Epidermal melanocyte (primary cell): ENCODE results near the gene TRIM37.
"Not testable (repeated sequence)": the region's sequence is repeated elsewhere in the genome, so short reads cannot be mapped to it uniquely, and the experiment has no call there.

ENCODE experiments used
- DNase-seq: peaks from one replicate; pipeline ENCODE4 v3.0.0; 2011; ENCODE audit warnings: low spot score; ENCODE audit not compliant: insufficient read length

Gene TRIM37

DNA sequence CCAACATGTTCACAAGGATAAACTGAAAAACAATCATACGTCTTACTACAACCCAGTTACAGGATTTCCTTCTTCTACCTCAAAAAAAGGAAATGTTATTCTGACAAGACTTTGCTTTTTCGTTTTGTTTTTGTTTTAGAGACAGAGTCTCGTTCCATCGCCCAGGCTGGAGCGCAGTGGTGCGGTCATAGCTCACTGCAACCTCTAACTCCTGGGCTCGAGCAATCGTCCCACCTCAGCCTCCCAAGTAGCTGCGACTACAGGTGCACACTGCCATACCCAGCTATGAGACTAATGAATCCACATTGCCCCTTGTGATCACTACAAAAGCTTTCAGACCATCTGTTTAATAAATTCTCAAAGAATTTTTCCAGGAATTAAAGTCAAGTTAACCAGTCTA, 8.8 kb upstream of the TRIM37 start:
- no peak for DNase-seq

DNA sequence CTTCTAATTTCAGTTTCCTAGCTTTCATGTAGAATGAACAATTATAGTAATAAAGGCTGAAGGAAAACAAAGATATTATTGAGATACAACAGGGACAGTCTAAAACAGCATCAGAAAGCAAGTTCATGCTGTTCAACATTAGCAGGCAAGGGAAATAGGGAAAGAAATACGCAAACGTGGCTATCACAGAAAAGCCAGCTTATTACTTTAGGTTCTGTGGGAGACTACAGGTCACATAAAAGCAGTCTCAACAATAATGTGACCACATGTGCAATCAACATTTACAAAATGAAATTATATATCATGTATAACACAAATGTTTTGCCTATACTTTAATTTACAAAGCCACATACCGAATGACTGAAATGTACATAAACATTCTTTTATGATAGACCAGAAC, 4.9 kb upstream of the TRIM37 start:
- no peak for DNase-seq

DNA sequence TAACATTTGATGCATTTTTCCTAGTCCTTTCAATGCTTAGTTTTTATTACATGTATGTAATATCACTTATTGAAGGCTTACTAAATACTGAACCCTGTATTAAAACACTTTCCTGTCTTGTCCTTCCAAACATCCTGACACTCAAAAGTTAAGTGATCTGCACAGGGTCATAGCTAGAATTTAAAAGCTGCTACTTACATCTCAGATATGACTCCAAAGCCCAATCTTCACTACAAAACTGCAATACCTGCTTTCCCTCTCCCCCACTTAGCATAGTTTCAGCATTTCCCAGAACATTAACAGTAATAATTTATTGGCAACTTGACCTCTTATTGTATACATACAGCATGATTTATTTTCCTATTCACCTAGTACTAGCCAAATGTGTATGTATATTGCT, 4.3 kb upstream of the TRIM37 start:
- no peak for DNase-seq

DNA sequence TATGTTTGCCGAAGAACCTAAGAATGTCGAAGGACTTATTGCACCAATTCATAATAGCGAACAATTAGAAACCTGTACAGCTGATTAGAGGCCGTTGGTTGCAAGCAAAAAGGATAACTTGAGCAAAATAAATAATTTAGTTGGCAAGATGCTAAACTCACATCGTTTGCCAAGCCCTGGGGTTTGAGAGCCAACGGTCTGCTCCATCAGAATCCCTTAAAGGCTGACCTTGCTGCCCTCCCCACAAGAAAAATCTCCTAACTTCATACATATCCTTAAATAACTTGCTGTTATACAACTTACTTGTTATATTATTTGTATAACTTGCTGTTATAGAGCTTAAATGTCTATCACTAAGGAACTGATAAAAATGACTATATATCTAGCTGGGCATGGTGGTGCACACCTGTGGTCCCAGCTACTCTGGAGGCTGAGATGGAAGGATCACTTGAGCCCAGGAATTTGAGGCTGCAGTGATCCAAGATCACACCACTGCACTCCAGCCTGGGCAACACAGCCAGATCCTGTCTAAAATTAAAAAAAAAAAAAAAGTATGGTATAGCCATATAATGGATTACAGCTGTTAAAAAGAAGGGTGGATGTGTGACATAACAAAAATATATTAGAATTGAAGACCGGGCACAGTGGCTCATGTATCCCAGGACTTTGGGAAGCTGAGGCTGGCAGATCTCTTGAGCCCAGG, 1.9 kb upstream of the TRIM37 start:
- no peak for DNase-seq

DNA sequence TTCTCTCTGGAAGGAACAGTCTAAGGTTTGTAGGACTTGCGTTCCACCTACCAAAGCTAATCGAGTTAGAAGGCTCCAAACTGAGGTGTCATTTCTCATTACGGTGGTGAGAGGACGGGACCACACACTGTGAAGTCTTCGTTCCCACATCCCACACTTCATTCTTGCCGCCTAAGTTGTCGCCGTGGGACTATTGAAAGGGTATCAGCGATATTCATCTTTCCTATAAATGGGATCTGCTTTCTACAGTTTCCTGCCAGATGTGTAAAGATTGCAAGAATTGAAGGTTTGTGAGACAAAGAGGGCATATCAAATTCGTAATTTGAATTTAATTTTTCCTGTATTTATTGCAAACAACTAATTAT, 608 bp upstream of the TRIM37 start:
- no peak for DNase-seq

DNA sequence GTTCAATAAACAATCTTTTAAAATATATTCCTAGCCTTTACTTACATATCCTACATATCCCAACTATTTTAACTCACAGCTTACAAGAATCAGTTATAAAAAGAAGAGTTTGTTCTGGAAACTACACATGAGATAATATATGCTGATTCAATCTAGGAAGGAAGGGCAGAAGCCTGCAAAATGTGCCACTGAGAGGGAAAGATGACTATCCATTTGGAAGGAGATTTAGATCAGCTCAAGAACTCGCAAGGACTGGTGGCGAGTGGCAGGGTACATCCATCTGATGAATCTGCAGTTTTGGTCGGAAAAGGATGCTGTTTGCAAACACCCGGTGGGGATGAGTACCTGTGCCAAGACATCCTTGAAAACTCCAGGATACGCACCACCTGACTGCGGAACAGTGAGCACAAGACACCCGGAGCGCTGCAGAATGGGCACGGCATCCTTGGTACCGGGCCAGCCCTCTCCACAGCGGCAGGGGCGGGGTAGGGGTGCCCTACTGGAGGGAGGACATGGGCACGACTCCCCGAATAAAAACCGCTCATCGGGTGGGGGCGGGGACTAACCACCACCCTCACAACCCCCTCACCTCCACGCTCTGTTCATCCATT, 723 bp downstream of the TRIM37 start:
- no peak for DNase-seq

DNA sequence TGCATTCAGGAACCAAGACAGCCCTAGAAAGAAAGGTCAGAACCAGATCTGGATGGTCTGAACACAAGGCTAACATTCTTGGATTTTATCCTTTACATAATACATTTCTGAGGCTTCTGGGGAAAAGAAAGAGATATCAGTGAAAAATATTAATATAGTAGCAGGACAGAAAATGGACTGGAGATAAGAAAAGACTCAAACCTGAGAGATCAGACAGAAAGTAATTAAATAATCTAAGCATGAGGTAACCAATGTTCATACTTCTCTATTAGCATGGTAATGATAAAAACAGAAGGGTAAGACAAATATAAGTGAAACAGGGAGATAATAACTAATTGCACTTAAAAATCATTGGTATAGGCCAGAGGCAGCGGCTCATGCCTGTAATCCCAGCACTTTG, 5.5 kb downstream of the TRIM37 start:
- DNase-seq = no peak

DNA sequence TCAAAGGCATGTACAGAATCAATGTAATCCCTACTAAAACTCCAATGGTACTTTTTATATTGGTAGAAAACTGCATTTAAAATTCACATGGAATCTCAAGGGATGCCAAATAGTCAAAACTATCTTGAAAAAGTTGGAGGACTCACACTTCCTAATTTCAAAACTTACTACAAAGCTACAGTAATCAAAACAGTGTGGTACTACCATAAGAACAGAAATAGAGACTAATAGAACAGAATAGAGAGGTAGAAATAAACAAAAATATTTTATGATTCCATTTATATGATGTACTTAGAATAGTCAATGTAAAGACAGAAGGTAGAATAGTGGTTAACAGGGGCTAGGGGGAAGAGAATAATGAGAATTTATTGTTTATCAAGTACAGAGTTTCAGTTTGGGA, 8.8 kb downstream of the TRIM37 start:
- DNase-seq = no peak

DNA sequence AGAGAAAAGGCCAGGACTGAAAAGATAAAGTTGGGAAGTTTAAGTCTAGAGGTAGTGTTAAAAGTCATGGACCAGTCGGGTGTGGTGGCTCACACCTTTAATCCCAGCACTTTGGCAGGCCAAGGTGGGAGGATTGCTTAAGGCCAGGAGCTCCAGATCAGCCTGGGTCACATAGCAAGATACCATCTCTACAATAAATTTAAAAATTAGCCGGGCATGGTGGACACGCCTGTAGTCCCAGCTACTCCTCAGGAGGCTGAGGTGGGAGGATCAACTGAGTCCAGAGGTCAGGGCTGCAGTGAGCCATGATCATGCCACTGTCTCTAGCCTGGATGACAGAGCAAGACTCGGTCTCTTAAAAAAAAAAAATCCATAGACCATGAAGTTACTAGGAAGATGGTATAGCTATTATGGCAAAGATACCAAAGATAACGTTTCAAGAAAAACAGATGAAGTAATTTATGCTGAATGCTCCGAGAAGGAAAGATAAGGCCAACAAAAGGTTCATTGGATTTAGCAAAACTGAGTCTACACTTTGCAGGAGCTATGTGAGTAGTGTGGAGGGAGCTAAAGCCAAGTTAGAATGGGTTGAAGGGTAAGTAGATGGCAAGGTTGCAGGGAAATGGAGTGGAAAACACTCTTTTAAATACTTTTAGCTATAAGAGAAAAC, 11.7 kb downstream of the TRIM37 start:
- no peak for DNase-seq

DNA sequence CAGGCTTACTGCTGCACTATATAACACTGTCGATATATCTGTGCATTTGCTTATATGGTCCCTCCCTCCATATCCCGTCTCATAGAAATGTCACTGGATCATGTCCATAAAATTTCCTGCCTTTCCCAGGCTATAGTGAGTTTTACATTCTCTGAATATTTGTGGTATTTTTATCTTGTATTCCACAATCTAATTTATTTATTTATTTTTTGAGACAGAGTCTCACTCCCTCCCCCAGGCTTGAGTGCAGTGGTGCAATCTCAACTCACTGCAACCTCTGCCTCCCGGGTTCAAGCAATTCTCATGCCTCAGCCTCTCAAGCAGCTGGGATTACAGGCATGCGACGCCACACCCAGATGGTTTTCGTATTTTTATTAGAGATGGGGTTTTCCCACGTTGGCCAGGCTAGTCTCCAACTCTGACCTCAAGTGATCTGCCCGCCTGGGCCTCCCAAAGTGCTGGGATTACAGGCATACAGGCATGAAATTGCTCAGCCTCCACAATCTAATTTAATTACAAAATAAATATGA, 12.9 kb downstream of the TRIM37 start:
- DNase-seq = no peak

DNA sequence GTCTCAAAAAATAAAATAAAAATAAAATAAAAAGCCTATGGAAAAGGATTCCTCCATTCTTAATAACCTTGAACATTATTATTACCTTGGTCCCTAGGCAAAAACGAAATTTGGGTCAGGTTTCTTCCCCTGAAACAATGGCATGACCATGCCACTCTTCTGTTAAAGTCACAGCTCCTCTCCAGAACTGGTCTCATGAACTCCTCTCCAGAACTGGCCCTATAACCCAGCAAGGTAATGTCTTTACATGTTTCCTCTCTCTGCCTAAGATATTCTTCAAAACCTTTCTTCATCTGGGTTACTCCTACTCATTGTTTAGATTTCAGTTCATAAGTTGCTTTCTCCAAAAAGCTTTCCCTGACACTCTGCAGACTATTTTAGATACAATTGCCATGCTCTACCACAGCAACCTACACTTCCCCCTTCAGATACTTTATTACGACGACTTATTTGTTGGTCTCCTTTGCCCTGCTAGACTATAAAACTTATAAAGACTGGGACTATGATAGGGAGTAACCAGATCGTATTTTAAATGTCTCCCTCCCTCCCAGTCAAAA, 13.5 kb downstream of the TRIM37 start:
- no peak for DNase-seq

DNA sequence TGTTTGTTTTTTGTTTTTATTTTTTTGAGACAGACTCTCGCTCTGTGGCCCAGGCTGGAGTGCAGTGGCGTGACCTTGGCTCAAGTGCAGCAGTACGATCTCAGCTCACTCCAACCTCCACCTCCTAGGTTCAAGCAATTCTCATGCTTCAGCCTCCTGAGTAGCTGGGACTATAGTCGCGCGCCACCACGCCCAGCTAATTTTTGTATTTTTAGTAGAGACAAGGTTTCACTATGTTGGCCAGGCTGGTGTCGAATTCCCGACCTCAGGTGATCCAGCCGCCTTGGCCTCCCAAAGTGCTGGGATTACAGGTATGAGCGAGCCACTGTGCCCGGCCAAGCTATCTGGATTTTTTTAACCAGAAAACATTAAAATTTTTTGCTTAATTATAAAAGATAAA, 16.1 kb downstream of the TRIM37 start:
- DNase-seq = not testable (repeated sequence)

DNA sequence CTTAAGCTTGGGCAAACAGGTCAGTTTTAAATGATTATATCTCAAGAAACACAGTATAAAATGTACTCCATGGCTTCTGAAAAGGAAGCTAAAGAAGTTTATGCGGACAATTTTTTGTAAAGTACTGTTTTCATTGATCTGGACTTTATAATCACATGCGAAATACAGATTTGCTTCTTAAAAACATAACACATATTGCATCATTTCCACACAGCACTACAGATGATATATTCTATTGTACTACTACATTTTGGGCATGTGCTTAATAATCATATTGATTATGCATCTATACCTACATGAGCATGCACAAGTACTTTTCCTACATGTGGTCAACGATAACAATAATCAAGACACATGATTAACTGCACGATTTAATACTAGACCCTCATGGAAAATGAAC, 22.5 kb downstream of the TRIM37 start:
- no peak for DNase-seq

DNA sequence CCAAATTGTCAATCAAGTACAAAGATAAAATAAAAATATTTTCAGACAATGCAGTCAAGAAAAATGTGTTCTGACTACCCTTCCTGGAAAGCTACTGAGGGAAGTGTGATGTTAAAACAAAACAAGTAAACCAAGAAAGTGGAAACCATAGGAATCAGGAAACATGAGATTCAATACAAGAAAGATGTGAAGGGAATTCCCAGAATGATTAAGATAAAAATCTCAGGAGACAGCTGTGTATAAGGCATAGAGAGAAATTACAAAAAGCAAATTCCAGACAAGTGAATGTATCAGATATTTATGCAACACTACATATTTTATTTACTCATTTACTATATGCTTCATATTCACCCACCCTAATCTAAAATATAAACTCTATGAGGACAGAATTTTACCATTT, 32.2 kb downstream of the TRIM37 start:
- no peak for DNase-seq

DNA sequence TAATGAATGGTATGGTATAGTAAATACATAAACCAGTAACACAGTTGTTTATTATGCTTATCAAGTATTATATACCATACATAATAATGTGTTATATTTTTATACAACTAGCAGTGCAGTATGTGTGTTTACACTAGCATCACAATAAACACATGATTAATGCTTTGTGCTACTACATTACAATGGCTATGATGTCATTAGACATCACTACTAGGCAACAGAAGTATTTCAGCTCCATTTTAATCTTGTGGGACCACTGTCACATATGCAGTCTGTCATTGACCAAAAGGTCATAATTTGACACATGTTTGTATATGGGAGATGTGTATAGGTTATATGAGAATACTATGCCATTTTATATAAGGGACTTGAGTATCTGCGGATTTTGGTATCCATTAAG, 32.7 kb downstream of the TRIM37 start:
- no peak for DNase-seq

DNA sequence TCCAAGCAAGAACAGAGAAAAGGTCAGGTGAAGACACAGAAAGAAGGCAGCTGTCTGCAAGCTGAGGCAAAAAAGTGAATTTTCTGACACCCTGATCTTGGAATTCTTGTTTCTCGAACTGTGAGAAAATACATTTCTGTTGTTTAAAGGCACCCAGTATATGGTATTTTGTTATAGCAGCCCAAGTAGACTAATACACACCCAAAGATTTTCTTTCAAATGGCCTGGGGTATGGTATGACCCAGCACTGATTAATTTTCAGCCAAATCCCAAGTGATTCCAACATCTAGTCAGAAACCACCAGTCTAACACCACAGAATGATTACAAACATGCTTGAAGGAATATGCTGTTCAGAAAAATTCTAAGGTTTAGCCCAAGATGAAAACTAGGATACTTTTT, 36.8 kb downstream of the TRIM37 start:
- DNase-seq = no peak

DNA sequence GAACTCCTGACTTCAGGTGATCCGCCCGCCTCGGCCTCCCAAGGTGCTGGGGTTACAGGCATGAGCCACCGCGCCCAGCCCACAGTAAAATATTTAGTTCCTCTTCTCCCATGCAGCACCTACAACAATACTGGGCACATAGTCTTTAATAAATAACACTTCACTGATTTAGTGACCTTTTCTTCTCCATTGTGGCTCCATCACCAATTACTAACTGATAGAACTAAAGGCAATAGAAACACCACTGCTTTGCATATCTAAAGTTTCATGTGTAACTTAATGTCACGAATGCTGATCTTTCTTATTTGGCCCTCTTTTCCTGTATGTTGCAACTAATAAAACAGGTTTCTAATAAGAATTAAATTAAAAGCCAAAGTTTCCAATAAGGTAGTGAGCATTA, 38.9 kb downstream of the TRIM37 start:
- no peak for DNase-seq

DNA sequence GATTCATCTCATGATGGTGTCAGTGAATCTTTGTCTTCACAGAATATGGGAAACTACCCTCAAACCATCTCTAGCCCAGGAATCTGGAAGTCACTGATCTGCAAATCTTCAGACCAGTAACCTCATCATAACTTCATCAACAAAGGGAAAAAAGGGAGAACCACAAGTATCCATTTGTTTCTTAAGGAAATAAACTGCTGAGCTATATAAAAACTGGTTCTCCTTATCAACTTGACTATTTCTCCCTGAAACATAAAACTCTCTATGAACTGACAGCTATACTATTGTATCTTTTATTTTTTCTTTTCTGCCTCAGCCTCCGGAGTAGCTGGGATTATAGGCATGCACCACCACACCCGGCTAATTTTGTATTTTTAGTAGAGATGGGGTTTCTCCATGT, 39.3 kb downstream of the TRIM37 start:
- no peak for DNase-seq

DNA sequence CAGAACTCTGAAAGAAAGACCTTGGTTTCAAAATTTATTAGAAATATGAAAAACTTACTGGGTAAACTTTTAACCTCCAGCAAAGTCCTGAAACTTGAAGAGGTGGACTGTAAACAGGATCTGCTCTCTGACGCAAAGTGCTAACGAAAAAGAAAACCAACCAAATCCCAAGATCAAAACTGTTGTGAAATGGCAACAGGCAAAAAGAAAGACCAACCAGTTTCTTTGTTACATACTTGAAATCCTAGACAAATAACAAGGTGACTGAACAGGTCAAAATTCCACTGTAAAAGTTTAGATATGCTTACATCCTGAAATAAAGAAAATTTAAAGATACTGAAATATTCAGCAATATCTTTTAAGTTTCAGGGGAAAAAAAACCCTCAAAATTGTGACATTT, 44.2 kb downstream of the TRIM37 start:
- DNase-seq = no peak

DNA sequence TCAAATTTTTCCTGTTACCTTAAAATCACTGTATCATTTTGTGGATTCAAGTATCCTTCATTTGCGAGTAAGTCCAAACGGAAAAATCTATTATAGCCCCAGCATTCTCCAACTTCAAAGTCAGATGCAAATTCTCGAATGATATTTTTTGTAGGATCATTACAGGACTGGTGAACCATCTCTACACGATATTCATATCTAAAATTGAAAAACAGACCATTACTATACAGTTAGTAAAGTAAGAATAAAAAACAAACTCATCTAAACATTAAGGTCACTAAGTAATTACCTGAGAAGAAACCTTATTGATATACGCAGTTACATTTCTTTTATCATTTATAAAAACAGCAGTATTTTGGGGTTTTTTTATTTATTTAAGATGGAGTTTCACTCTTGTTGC, 49.8 kb downstream of the TRIM37 start:
- DNase-seq = no peak

DNA sequence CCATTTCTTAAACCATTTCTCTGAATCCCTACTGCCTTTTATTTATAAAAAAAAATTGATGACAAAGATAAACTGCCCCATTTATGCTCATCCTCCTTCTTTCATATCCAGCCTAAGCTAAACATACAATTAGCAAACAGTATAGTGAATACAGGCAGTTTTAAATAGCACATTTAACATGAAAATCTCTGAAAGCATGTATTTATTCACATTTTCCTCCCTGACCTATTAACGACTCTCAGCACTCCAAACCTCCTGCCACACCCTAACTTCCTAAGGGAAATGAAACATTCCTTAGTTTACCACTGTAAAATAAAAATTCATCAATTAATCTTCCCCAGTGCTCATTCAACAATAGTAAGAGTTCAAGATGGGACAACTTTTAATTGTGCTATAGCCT, 56.9 kb downstream of the TRIM37 start:
- no peak for DNase-seq

DNA sequence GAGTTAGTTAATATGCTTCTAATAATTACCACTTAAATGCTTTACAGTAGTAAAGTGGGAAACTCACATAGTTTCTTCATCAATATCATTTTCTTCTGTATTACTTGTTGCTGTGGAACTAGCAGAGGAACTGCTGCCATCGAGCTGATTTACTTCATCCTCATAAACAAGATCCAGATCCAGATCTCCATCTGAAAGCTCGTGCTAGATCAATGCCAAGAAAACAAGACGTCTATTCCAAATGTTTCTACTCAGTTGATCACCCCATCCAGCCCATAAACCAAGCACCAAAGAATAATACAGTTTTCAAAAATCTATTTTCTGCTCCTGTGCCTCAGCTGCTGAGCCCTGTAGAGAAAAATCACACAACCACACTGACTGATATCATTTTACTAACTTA, 59.1 kb downstream of the TRIM37 start:
- no peak for DNase-seq

DNA sequence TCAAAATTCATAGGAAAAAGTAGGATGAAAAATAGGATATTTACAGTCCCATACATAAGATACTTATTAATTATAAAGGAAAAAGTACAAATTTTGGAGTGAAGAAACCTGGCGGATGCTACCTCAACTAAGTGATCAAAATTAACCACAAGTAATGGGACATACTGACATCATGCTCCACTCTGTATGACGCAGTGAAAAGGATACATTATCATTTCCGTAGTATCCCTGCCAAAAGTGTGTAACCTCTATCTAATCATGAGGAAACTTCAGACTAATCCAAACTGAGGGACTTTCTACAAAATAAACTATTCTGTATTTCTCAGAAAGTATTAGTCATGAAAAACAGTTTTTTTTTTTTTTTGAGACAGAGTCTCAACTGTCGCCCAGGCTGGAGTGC, 60.5 kb downstream of the TRIM37 start:
- no peak for DNase-seq
